A549 (cell line): ENCODE data around the gene SMIM44. TPM values are rescaled to one million over a fixed set of nuclear protein-coding genes. Genes with fewer than 3 reads are reported as not detected.

Source experiments
- ATAC-seq, 2 experiments: fragments of 200-7000 bp in 1 of 2; fragments of >200 bp in 1 of 2; cut with Nextera tagmentation in 1 of 2; cut with Tn5 transposase in 1 of 2; 3 replicates each; pipeline versions ENCODE4 v1.8.0 to v1.9.1; 2018 to 2020; ENCODE audit warnings: mild to moderate bottlenecking in 1 of 2, moderate library complexity in 1 of 2
- CTCF ChIA-PET: fragments of 300-600 bp; sonication (Branson Sonifier 250); formaldehyde crosslinking; extraction: SDS; loops from one replicate; lab custom pipeline; 2021; ENCODE audit warnings: antibody characterized with exemption, inconsistent platforms; lab: Yijun Ruan, JAX
- POLR2A ChIA-PET: fragments of 350-600 bp; formaldehyde crosslinking; extraction: SDS; loops from one replicate; lab custom pipeline; 2021; ENCODE audit warnings: antibody characterized with exemption, inconsistent platforms; lab: Yijun Ruan, JAX
- DNase-seq, 2 experiments: peaks; one replicate each; pipeline versions ENCODE4 v3.0.0 to v3.0.0-alpha.2; 2011 to 2016; ENCODE audit warnings: low read depth in 1 of 2, low spot score in 1 of 2
- FAIRE-seq: peaks from 2 replicates; lab custom pipeline; 2011; peaks lifted over from hg19 to GRCh38; lab: Jason Lieb, UNC
- H3K27ac ChIP-seq, 2 experiments: fragments of >200 bp; sonication (Bioruptor Twin); formaldehyde crosslinking; 3 replicates each; pipeline ENCODE4 v1.5.1; 2016 to 2017
- H3K4me1 ChIP-seq: fragments of >200 bp; sonication (Bioruptor Twin); formaldehyde crosslinking; 3 replicates; pipeline ENCODE4 v1.6.1; 2016
- H3K4me2 ChIP-seq: fragments of >200 bp; sonication (Bioruptor Twin); formaldehyde crosslinking; 3 replicates; pipeline ENCODE4 v1.6.1; 2016
- H3K4me3 ChIP-seq: fragments of >200 bp; sonication (Bioruptor Twin); formaldehyde crosslinking; 3 replicates; pipeline ENCODE4 v1.5.1; 2016
- H3K9me3 ChIP-seq: fragments of >200 bp; sonication (Bioruptor Twin); formaldehyde crosslinking; 3 replicates; pipeline ENCODE4 v1.6.1; 2016
- CBX2 ChIP-seq: fragments of 200-600 bp; sonication (generic); IDR thresholded peaks from 2 replicates; pipeline ENCODE4 v1.6.1; 2016; ENCODE audit warnings: low read depth, mild to moderate bottlenecking, borderline replicate concordance
- CHD2 ChIP-seq: fragments of 150-350 bp; IDR thresholded peaks from 2 replicates; pipeline ENCODE4 v1.6.1; 2014; ENCODE audit warnings: low read length; ENCODE audit not compliant: partially characterized antibody
- CTCF ChIP-seq: fragments of >200 bp; sonication (Bioruptor Twin); formaldehyde crosslinking; IDR thresholded peaks from 3 replicates; pipeline ENCODE4 v1.5.1; 2016
- ESRRA ChIP-seq: fragments of 150-350 bp; IDR thresholded peaks from 2 replicates; pipeline ENCODE4 v1.6.1; 2014; ENCODE audit warnings: mild to moderate bottlenecking, low read length, borderline replicate concordance
- FOSB ChIP-seq: fragments of 250-450 bp; sonication (Bioruptor Pico); IDR thresholded peaks from 2 replicates; pipeline ENCODE4 v1.5.0; 2020; ENCODE audit warnings: mild to moderate bottlenecking, moderate library complexity
- HDAC2 ChIP-seq: fragments of 200-600 bp; sonication (generic); IDR thresholded peaks from 2 replicates; pipeline ENCODE4 v1.6.1; 2016
- JUN ChIP-seq, 2 experiments: fragments of >200 bp; sonication (Bioruptor Twin); formaldehyde crosslinking; IDR thresholded peaks; 2 replicates in 1 of 2; 3 replicates in 1 of 2; pipeline ENCODE4 v1.6.1; 2016 to 2017
- JUNB ChIP-seq: fragments of >200 bp; sonication (Bioruptor Twin); formaldehyde crosslinking; IDR thresholded peaks from 2 replicates; pipeline ENCODE4 v1.6.1; 2016
- PBX3 ChIP-seq: IDR thresholded peaks from 2 replicates; pipeline ENCODE4 v1.6.1; 2012
- POLR2AphosphoS2 ChIP-seq: conservative IDR thresholded peaks from 2 replicates; pipeline ENCODE4 v1.6.1; 2012; ENCODE audit warnings: low read length, improper control_type of control experiment, inconsistent platforms
- RAD21 ChIP-seq, 2 experiments: fragments of >200 bp in 1 of 2; sonication (Bioruptor Twin) in 1 of 2; formaldehyde crosslinking in 1 of 2; IDR thresholded peaks in 1 of 2; conservative IDR thresholded peaks in 1 of 2; 2 replicates in 1 of 2; 3 replicates in 1 of 2; pipeline ENCODE4 v1.6.1; 2012 to 2018; ENCODE audit warnings: inconsistent platforms in 1 of 2
- SMC3 ChIP-seq: fragments of >200 bp; sonication (Bioruptor Twin); formaldehyde crosslinking; IDR thresholded peaks from 3 replicates; pipeline ENCODE4 v1.6.1; 2018; ENCODE audit warnings: inconsistent platforms
- ZFP36 ChIP-seq: fragments of 450-650 bp; IDR thresholded peaks from 2 replicates; pipeline ENCODE4 v1.6.1; 2014; ENCODE audit warnings: borderline replicate concordance; ENCODE audit not compliant: partially characterized antibody
- ZNF302 ChIP-seq: fragments of 250-450 bp; sonication (Bioruptor Pico); IDR thresholded peaks from 2 replicates; pipeline ENCODE4 v1.9.0; 2021; ENCODE audit warnings: inconsistent platforms, mild to moderate bottlenecking, moderate library complexity
- ZSCAN20 ChIP-seq: fragments of 250-450 bp; sonication (Bioruptor Pico); IDR thresholded peaks from 2 replicates; pipeline ENCODE4 v1.8.0; 2022; ENCODE audit warnings: mild to moderate bottlenecking, moderate library complexity
- WGBS: methylation state at CpG from one replicate; pipeline ENCODE4 v1.1.6; 2017; ENCODE audit errors: missing lambda C conversion rate; 5-methylcytosine and 5-hydroxymethylcytosine counted together
- polyA plus RNA-seq, 4 experiments: library from polyadenylated mRNA; depleted of rRNA in 3 of 4; stranded (reverse); fragments of >200 nt; fragmentation: RNase III in 1 of 4; extraction: RNeasy Plus Mini Kit Qiagen cat#74134 plus additional on column Dnase treatment in 1 of 4; gene quantifications; 2 replicates in 3 of 4; 3 replicates in 1 of 4; pipeline ENCODE4 v1.2.3, GENCODE V29; 2011 to 2017
- TF ChIP-seq, protein P1 (sequence below): fragments of >200 bp; sonication (Bioruptor Twin); formaldehyde crosslinking; IDR thresholded peaks from 2 replicates; pipeline ENCODE4 v1.6.1; 2016

Gene SMIM44
- polyA plus RNA-seq, 2 of the 4 experiments (the other 2 are of a cell fraction): not detected

DNA sequence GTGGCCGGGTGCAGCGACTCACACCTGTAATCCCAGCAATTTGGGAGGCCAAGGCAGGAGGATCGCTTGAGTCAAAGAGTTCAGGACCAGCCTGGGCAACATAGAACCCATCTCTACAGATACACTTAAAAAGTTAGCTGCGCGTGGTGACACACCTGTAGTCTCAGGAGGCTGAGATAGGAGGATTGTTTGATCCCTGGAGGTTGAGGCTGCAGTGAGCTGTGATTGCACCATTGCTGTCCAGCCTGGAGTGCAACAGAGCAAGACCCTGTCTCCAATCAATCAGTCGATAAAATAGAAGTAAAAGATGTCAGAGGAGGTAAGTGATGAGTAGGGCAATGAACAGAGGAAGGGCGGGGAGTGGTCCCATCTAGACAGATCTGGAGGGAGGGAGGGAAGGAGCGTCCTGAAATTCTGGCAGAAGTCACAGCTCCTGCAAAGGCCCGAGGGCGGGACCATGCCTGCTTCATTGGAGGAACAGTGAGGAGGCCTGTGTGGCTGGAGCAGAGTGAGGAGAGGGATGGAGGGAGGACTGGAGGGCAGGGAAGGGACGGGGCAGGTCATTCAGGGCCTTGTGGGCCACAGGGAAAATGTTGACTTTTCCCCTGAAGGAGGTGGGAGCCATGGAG, 12.6 kb downstream of the SMIM44 start:
- peak overlapping the region; percentile 28 to 63; a peak in 3 of 6 replicates for H3K27ac ChIP-seq
- peak; percentile 22 to 23; a peak in 4 of 6 replicates for ATAC-seq
- 79% methylated on average over 11 of the region's 11 CpGs for WGBS
- H3K4me1 ChIP-seq: peaks cover 16% of the 10 kb centered on the region; the same call in 2 of the 3 replicates
- CTCF ChIA-PET: interaction anchor here (0.7 to 6.7 kb wide), 15 partner anchors 11 to 166 kb away, joined by 3 to 78 read pairs (median 5); partner anchors contain the start of gene SMIM44
- H3K4me3 ChIP-seq: no peak overlapping the region
- TF ChIP-seq CHD2: no peak
- TF ChIP-seq PBX3: 0 out of 2 replicates have a peak, but pooled peaks have one; percentile 23
- TF ChIP-seq, all 56 proteins: peak for 1
- POLR2A ChIA-PET: no interaction called here
- FAIRE-seq (no peak), DNase-seq (no peak)
- H3K9me3 ChIP-seq: peaks cover 10% of the 10 kb centered on the region; the same call in 1 of the 3 replicates
- no peak overlapping the region for H3K4me2 ChIP-seq

- 79% methylated on average over 5 of the region's 14 CpGs for WGBS
- ATAC-seq (peak; percentile 27; a peak in 3 of 6 replicates), DNase-seq (no peak), FAIRE-seq (no peak)
- ChIA-PET CTCF (interaction anchor here (0.7 to 6.7 kb wide), 15 partner anchors 10 to 165 kb away, joined by 3 to 78 read pairs (median 6); partner anchors contain the start of gene SMIM44), POLR2A (no interaction called here)
- Histone ChIP-seq H3K9me3 (peaks cover 10% of the 10 kb centered on the region; the same call in 1 of the 3 replicates), H3K27ac (peak overlapping the region in 1 of 2 experiments; percentile 63; a peak in 3 of 6 replicates), H3K4me2 (no peak overlapping the region), H3K4me3 (no peak overlapping the region), H3K4me1 (peaks cover 19% of the 10 kb centered on the region; the same call in 2 of the 3 replicates)
- TF ChIP-seq POLR2AphosphoS2: peak; percentile 39; the same call in 1 of the 2 replicates
- peak; percentile 47 for TF ChIP-seq ZFP36
- no peak for TF ChIP-seq ZSCAN20 (CRISPR knock-in tag)
- peak; percentile 13; the same call in 1 of the 3 replicates for TF ChIP-seq CTCF
- peak; percentile 30 to 39; a peak in 2 of 5 replicates for TF ChIP-seq RAD21 (conservative IDR thresholded peaks at IDR 0.05 in 1 of 2, IDR thresholded peaks at IDR 0.05 in 1 of 2)
- no peak for TF ChIP-seq ZNF302 (CRISPR knock-in tag)
- TF ChIP-seq, protein P1, sequence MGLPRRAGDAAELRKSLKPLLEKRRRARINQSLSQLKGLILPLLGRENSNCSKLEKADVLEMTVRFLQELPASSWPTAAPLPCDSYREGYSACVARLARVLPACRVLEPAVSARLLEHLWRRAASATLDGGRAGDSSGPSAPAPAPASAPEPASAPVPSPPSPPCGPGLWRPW: no peak
These were observed 13.4 kb downstream of the SMIM44 start for GRCh38 chr19:3469638-3470499.

GRCh38 chr19:3468211-3468610, 15.0 kb downstream of the SMIM44 start:
- ATAC-seq (no peak), DNase-seq (no peak), FAIRE-seq (no peak)
- 100% methylated on average over 1 of the region's 3 CpGs for WGBS
- H3K4me3 ChIP-seq: no peak overlapping the region
- ChIA-PET POLR2A (no interaction called here), CTCF (interaction anchor here (0.6 to 6.7 kb wide), 5 partner anchors 16 to 141 kb away, joined by 3 to 78 read pairs (median 9); partner anchors contain the start of gene SMIM44)
- peaks cover 10% of the 10 kb centered on the region; the same call in 1 of the 3 replicates for H3K9me3 ChIP-seq
- H3K4me2 ChIP-seq: no peak overlapping the region
- TF ChIP-seq JUNB (no peak), CBX2 (no peak), JUN (IDR thresholded peaks at IDR 0.05) (no peak), HDAC2 (no peak), SMC3 (no peak), ESRRA (no peak), FOSB (CRISPR knock-in tag) (no peak)
- H3K4me1 ChIP-seq: peaks cover 22% of the 10 kb centered on the region
- peak overlapping the region in 1 of 2 experiments; percentile 44; a peak in 1 of 6 replicates for H3K27ac ChIP-seq
